ENCODE data around the gene OGDHL.

GRCh38 chr10:49739426-49739825 is 22.7 kb downstream of the OGDHL start:
- no peak for TF ChIP-seq CSRNP2 (CRISPR knock-in tag; conservative IDR thresholded peaks at IDR 0.05; ENCODE audit: low read depth)
- TF ChIP-seq NCOR1 (IDR thresholded peaks at IDR 0.05; ENCODE audit: borderline replicate concordance, low read length): no peak
- no peak for TF ChIP-seq REST (IDR thresholded peaks at IDR 0.05; ENCODE audit: borderline replicate concordance in 1 of 2, low read depth in 1 of 2, low read length in 2 of 2)
- TF ChIP-seq TBP (CRISPR knock-in tag; IDR thresholded peaks at IDR 0.05): no peak
- TF ChIP-seq ZNF557 (CRISPR knock-in tag; IDR thresholded peaks at IDR 0.05): no peak
- TF ChIP-seq KDM5B (CRISPR knock-in tag; IDR thresholded peaks at IDR 0.05; ENCODE audit: borderline replicate concordance): no peak
